H9 (cell line): ENCODE measurements around the gene PLCL1. TPM values are rescaled to one million over a fixed set of nuclear protein-coding genes. Genes with fewer than 3 reads are reported as not detected.

Experiments
- DNase-seq: peaks from one replicate; pipeline ENCODE4 v3.0.0-alpha.2; 2017
- H2AFZ ChIP-seq: one replicate; pipeline ENCODE4 v1.6.1; 2013; ENCODE audit warnings: mild to moderate bottlenecking, low read length, control low read depth, moderate library complexity
- H2AK5ac ChIP-seq: 2 replicates; pipeline ENCODE4 v1.6.1; 2013; ENCODE audit warnings: low read length, control low read depth, mixed read lengths; ENCODE audit not compliant: insufficient read length
- H2BK120ac ChIP-seq: one replicate; pipeline ENCODE4 v1.6.1; 2013; ENCODE audit warnings: low read depth, mild to moderate bottlenecking, low read length, control low read depth, inconsistent platforms; ENCODE audit not compliant: poor library complexity, severe bottlenecking
- H2BK12ac ChIP-seq: 2 replicates; pipeline ENCODE4 v1.6.1; 2013; ENCODE audit warnings: low read length, control low read depth, mixed read lengths, low read depth; ENCODE audit not compliant: insufficient read length
- H2BK15ac ChIP-seq: 2 replicates; pipeline ENCODE4 v1.6.1; 2013; ENCODE audit warnings: low read depth, low read length, control low read depth
- H2BK20ac ChIP-seq: one replicate; pipeline ENCODE4 v1.6.1; 2013; ENCODE audit warnings: low read depth, mild to moderate bottlenecking, low read length, control low read depth, inconsistent platforms; ENCODE audit not compliant: poor library complexity, severe bottlenecking
- H2BK5ac ChIP-seq: 2 replicates; pipeline ENCODE4 v1.6.1; 2013; ENCODE audit warnings: low read length, control low read depth, mixed read lengths; ENCODE audit not compliant: insufficient read length
- H3K14ac ChIP-seq: 2 replicates; pipeline ENCODE4 v1.6.1; 2013; ENCODE audit warnings: low read length, control low read depth; ENCODE audit not compliant: insufficient read depth
- H3K18ac ChIP-seq: 2 replicates; pipeline ENCODE4 v1.6.1; 2013; ENCODE audit warnings: low read depth, mild to moderate bottlenecking, mixed read lengths, low read length, control low read depth; ENCODE audit not compliant: insufficient read length
- H3K23ac ChIP-seq: 2 replicates; pipeline ENCODE4 v1.6.1; 2013; ENCODE audit warnings: low read length, control low read depth, mixed read lengths, low read depth; ENCODE audit not compliant: insufficient read length
- H3K23me2 ChIP-seq: 2 replicates; pipeline ENCODE4 v1.6.1; 2013; ENCODE audit warnings: low read depth, mild to moderate bottlenecking, mixed read lengths, low read length, control low read depth; ENCODE audit not compliant: insufficient read length, poor library complexity, severe bottlenecking
- H3K27ac ChIP-seq: 2 replicates; pipeline ENCODE4 v1.5.1; 2013; ENCODE audit warnings: low read length, control low read depth, mixed read lengths, low read depth; ENCODE audit not compliant: insufficient read length
- H3K27me3 ChIP-seq: 2 replicates; pipeline ENCODE4 v1.6.1; 2013; ENCODE audit warnings: low read length, control low read depth, inconsistent platforms; ENCODE audit not compliant: insufficient read depth
- H3K4ac ChIP-seq: 2 replicates; pipeline ENCODE4 v1.6.1; 2013; ENCODE audit warnings: low read depth, mild to moderate bottlenecking, control low read depth, inconsistent platforms, low read length, moderate library complexity
- H3K4me1 ChIP-seq: 2 replicates; pipeline ENCODE4 v1.6.1; 2013; ENCODE audit warnings: low read length, control low read depth, inconsistent platforms; ENCODE audit not compliant: insufficient read depth
- H3K4me2 ChIP-seq: 2 replicates; pipeline ENCODE4 v1.6.1; 2013; ENCODE audit warnings: low read length, control low read depth, mixed read lengths; ENCODE audit not compliant: insufficient read length, insufficient read depth
- H3K56ac ChIP-seq: 2 replicates; pipeline ENCODE4 v1.6.1; 2013; ENCODE audit warnings: low read depth, mild to moderate bottlenecking, mixed read lengths, low read length, control low read depth; ENCODE audit not compliant: insufficient read length
- H3K79me1 ChIP-seq: 2 replicates; pipeline ENCODE4 v1.6.1; 2013; ENCODE audit warnings: low read depth, mild to moderate bottlenecking, moderate library complexity, low read length, control low read depth, inconsistent platforms; ENCODE audit not compliant: insufficient read depth, poor library complexity, severe bottlenecking
- H3K79me2 ChIP-seq: 2 replicates; pipeline ENCODE4 v1.6.1; 2013; ENCODE audit warnings: low read length, control low read depth, inconsistent platforms; ENCODE audit not compliant: insufficient read depth
- H3K9ac ChIP-seq: 2 replicates; pipeline ENCODE4 v1.6.1; 2013; ENCODE audit warnings: low read length, control low read depth, mixed read lengths; ENCODE audit not compliant: insufficient read length; ENCODE audit errors: extremely low read depth
- H3K9me3 ChIP-seq: one replicate; pipeline ENCODE4 v1.6.1; 2013; ENCODE audit warnings: low read depth, low read length, inconsistent platforms; ENCODE audit not compliant: control insufficient read depth
- H3T11ph ChIP-seq: one replicate; pipeline ENCODE4 v1.6.1; 2013; ENCODE audit warnings: mild to moderate bottlenecking, low read length, control low read depth, inconsistent platforms
- H4K20me1 ChIP-seq: one replicate; pipeline ENCODE4 v1.6.1; 2013; ENCODE audit not compliant: control insufficient read depth, insufficient read length, insufficient read depth
- H4K5ac ChIP-seq: 2 replicates; pipeline ENCODE4 v1.6.1; 2013; ENCODE audit warnings: low read depth, mild to moderate bottlenecking, mixed read lengths, low read length, control low read depth; ENCODE audit not compliant: insufficient read length
- H4K8ac ChIP-seq: replicated peaks from 2 replicates; pipeline ENCODE4 v1.6.1; 2013; ENCODE audit warnings: low read length, control low read depth, mixed read lengths, low read depth; ENCODE audit not compliant: insufficient read length
- H4K91ac ChIP-seq: 2 replicates; pipeline ENCODE4 v1.6.1; 2013; ENCODE audit warnings: low read depth, mild to moderate bottlenecking, moderate library complexity, mixed read lengths, low read length, control low read depth; ENCODE audit not compliant: insufficient read length
- H3K27ac Mint-ChIP-seq, 3 experiments: 2 replicates in 2 of 3; 3 replicates in 1 of 3; pipeline ENCODE4 v1.8.0; 2020 to 2021; ENCODE audit warnings: mixed read lengths in 3 of 3, mild to moderate bottlenecking in 1 of 3, moderate library complexity in 1 of 3
- H3K27me3 Mint-ChIP-seq: 2 replicates; pipeline ENCODE4 v1.8.0; 2021; ENCODE audit warnings: low read depth, mild to moderate bottlenecking, moderate library complexity, mixed read lengths
- H3K36me3 Mint-ChIP-seq, 3 experiments: 2 replicates in 2 of 3; 3 replicates in 1 of 3; pipeline ENCODE4 v1.8.0; 2020 to 2021; ENCODE audit warnings: low read depth in 3 of 3, mixed read lengths in 3 of 3; ENCODE audit not compliant: insufficient read depth in 1 of 3
- H3K4me1 Mint-ChIP-seq, 2 experiments: 2 replicates each; pipeline ENCODE4 v1.8.0; 2020; ENCODE audit warnings: mixed read lengths in 2 of 2
- H3K4me3 Mint-ChIP-seq, 2 experiments: 2 replicates in 1 of 2; 3 replicates in 1 of 2; pipeline ENCODE4 v1.8.0; 2020 to 2021; ENCODE audit warnings: mild to moderate bottlenecking in 2 of 2, mixed read lengths in 2 of 2, moderate library complexity in 1 of 2
- H3K9me3 Mint-ChIP-seq, 2 experiments: 2 replicates in 1 of 2; 3 replicates in 1 of 2; pipeline ENCODE4 v1.8.0; 2020; ENCODE audit warnings: mild to moderate bottlenecking in 2 of 2, mixed read lengths in 2 of 2, moderate library complexity in 1 of 2
- CTCF ChIP-seq: fragments of 200-600 bp; sonication (generic); conservative IDR thresholded peaks from 3 replicates; pipeline ENCODE4 v1.8.0; 2021; ENCODE audit warnings: antibody characterized with exemption, mild to moderate bottlenecking
- WGBS: extraction: QIAGEN DNeasy Blood & Tissue Kit; methylation state at CpG from one replicate; pipeline ENCODE4 v1.1.7; 2013; ENCODE audit warnings: missing lambda C conversion rate, low lambda C conversion rate, mixed read lengths; ENCODE audit not compliant: insufficient read length; ENCODE audit errors: extremely low coverage; 5-methylcytosine and 5-hydroxymethylcytosine counted together
- total RNA-seq: library from RNA; stranded (reverse); gene quantifications from 2 replicates; pipeline ENCODE4 v1.2.1, GENCODE V29; 2021

PLCL1 gene
- total RNA-seq, 1 experiment from 2014 or later: 0.04 TPM

GRCh38 chr2:197959383-197959782 lies 155.0 kb downstream of the PLCL1 start:
- H3K27me3 ChIP-seq: no peaks in the 10 kb centered on the region
- no peaks in the 10 kb centered on the region for H3K36me3 Mint-ChIP-seq
- H3K27ac ChIP-seq: no peak overlapping the region

More at GRCh38 chr2:197959383-197959782, 155.0 kb downstream of the PLCL1 start:
- no peak overlapping the region for H2BK15ac ChIP-seq
- no peaks in the 10 kb centered on the region for H3K4me1 ChIP-seq
- Mint-ChIP-seq H3K9me3 (no peaks in the 10 kb centered on the region; a peak in 1 of 5 replicates), H3K4me3 (no peak overlapping the region), H3K27ac (no peak overlapping the region), H3K27me3 (no peaks in the 10 kb centered on the region), H3K4me1 (no peaks in the 10 kb centered on the region)
- H2BK120ac ChIP-seq: no peak overlapping the region
- no peaks in the 10 kb centered on the region for H3K79me2 ChIP-seq
- H3K14ac ChIP-seq: no peak overlapping the region
- H3K9ac ChIP-seq: no peak overlapping the region
- no CpG with 5 or more reads among the region's 1 CpG for WGBS
- no peak overlapping the region for H2AFZ ChIP-seq
- H3K23me2 ChIP-seq: no peaks in the 10 kb centered on the region
- H2BK12ac ChIP-seq: no peak overlapping the region
- no peak overlapping the region for H2BK5ac ChIP-seq
- no peak overlapping the region for H3K18ac ChIP-seq
- no peak overlapping the region for H4K91ac ChIP-seq
- no peak overlapping the region for H3K56ac ChIP-seq
- H3K23ac ChIP-seq: no peak overlapping the region
- DNase-seq: no peak
- no peaks in the 10 kb centered on the region for H3K9me3 ChIP-seq
- no peaks in the 10 kb centered on the region for H3K79me1 ChIP-seq
- TF ChIP-seq CTCF: no peak
- no peak overlapping the region for H4K5ac ChIP-seq
- no peak overlapping the region for H2AK5ac ChIP-seq
- no peak overlapping the region for H4K8ac ChIP-seq
- H3T11ph ChIP-seq: no peak overlapping the region
- H3K4ac ChIP-seq: no peak overlapping the region
- H4K20me1 ChIP-seq: no peaks in the 10 kb centered on the region
- no peak overlapping the region for H2BK20ac ChIP-seq
- H3K4me2 ChIP-seq: no peak overlapping the region
